ENCODE data around the gene PCDH9.

Gene PCDH9

DNA sequence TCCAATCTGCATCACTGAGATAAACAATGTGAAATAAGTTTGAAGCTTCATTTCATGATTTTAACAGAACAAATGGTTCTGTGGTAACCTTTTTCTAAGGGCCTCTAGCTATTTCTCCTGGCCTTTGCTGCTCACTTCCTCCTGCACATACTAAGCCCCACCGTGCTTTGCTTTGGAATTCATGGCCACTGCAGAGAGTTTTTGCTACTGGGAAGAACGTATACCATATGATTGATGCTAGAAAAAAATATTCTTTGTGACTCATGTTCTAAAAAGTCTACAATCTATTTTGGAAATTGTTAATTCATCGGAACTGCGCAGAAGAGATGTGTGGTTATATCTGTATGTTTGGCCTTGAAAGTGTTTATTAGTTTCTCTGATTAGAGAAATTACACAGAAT lies 747.3 kb downstream of the PCDH9 start:
- no peak overlapping the region for H2AFZ ChIP-seq (ENCODE audit: low read length)
- no peak overlapping the region for H3K4me2 ChIP-seq (ENCODE audit: low read depth, low read length, poor library complexity, severe bottlenecking)
- H4K20me1 ChIP-seq (ENCODE audit: insufficient read depth, low read length, poor library complexity, severe bottlenecking), result no peaks in the 10 kb centered on the region
- no peaks in the 10 kb centered on the region for H3K79me2 ChIP-seq (ENCODE audit: insufficient read depth, low read length)
- no peak overlapping the region for H3K9ac ChIP-seq (ENCODE audit: low read depth, low read length, poor library complexity, severe bottlenecking)
- H3F3A ChIP-seq (ENCODE audit: low read depth), result no peaks in the 10 kb centered on the region
- no peak overlapping the region for H3K4me3 ChIP-seq (ENCODE audit: low read length, poor library complexity, severe bottlenecking)
- no peaks in the 10 kb centered on the region for H3K27me3 ChIP-seq (ENCODE audit: insufficient read depth, low read length, poor library complexity, severe bottlenecking)
- 0 out of 2 replicates have a peak, but pooled peaks cover 3% of the 10 kb centered on the region for H3K9me2 ChIP-seq (replicated peaks; ENCODE audit: low read depth, low read length)
- TF ChIP-seq, protein P1, sequence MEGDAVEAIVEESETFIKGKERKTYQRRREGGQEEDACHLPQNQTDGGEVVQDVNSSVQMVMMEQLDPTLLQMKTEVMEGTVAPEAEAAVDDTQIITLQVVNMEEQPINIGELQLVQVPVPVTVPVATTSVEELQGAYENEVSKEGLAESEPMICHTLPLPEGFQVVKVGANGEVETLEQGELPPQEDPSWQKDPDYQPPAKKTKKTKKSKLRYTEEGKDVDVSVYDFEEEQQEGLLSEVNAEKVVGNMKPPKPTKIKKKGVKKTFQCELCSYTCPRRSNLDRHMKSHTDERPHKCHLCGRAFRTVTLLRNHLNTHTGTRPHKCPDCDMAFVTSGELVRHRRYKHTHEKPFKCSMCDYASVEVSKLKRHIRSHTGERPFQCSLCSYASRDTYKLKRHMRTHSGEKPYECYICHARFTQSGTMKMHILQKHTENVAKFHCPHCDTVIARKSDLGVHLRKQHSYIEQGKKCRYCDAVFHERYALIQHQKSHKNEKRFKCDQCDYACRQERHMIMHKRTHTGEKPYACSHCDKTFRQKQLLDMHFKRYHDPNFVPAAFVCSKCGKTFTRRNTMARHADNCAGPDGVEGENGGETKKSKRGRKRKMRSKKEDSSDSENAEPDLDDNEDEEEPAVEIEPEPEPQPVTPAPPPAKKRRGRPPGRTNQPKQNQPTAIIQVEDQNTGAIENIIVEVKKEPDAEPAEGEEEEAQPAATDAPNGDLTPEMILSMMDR (conservative IDR thresholded peaks at IDR 0.05; ENCODE audit: low read length), result no peak
- TF ChIP-seq EZH2phosphoT487 (IDR thresholded peaks at IDR 0.05; ENCODE audit: borderline replicate concordance), result no peak
- no peaks in the 10 kb centered on the region for H3K9me3 ChIP-seq (ENCODE audit: insufficient read depth, low read depth, low read length)
- H3K36me3 ChIP-seq (ENCODE audit: insufficient read depth, low read length), result no peaks in the 10 kb centered on the region
- H3K4me1 ChIP-seq (ENCODE audit: insufficient read depth, low read length, poor library complexity, severe bottlenecking), result no peaks in the 10 kb centered on the region

DNA sequence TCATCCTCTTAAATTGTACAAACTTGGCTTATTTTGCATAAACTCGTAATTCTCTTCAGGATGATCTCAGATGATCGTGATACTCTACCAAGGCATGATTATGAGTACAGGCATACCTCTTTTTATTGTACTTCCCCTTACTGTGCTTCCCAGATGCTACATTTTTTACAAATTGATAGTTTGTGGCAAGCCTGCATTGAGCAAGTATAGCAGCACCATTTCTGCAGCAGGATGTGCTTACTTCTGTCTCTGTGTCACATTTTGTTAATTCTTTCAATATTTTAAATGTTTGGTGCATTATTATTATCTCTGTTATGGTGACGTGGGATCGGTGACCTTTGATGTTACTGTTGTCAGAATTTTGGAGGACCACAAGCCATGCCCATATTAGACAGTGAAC lies 752.3 kb downstream of the PCDH9 start:
- H2AFZ ChIP-seq (ENCODE audit: low read length), result no peak overlapping the region

DNA sequence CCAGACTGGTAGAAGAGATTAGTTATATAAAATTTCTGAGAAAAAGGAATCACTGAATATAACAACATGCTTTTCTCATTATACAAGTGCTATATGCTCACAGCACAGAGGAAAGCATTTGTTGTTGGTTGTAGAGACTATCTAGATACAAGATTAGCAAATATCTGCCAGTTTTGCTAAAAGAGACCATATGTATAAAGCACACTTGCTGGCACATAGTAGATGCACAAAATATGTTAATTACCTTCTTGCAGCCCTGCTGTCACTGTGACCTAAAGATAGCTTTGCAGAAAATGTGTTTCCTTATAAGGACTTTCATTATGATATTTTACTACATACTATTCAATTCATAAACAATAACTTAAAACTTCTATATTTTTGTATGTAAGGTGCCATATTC lies 755.1 kb downstream of the PCDH9 start:
- Histone ChIP-seq H3K9me2 (replicated peaks; ENCODE audit: low read depth, low read length) (no peaks in the 10 kb centered on the region), H3K4me1 (ENCODE audit: insufficient read depth, low read length, poor library complexity, severe bottlenecking) (no peaks in the 10 kb centered on the region), H3K4me3 (ENCODE audit: low read length, poor library complexity, severe bottlenecking) (no peak overlapping the region), H3K36me3 (ENCODE audit: insufficient read depth, low read length) (no peaks in the 10 kb centered on the region), H3K79me2 (ENCODE audit: insufficient read depth, low read length) (no peaks in the 10 kb centered on the region), H2AFZ (ENCODE audit: low read length) (no peak overlapping the region), H3K9ac (ENCODE audit: low read depth, low read length, poor library complexity, severe bottlenecking) (no peak overlapping the region), H3F3A (ENCODE audit: low read depth) (no peaks in the 10 kb centered on the region), H4K20me1 (ENCODE audit: insufficient read depth, low read length, poor library complexity, severe bottlenecking) (no peaks in the 10 kb centered on the region), H3K4me2 (ENCODE audit: low read depth, low read length, poor library complexity, severe bottlenecking) (no peak overlapping the region), H3K9me3 (ENCODE audit: insufficient read depth, low read depth, low read length) (no peaks in the 10 kb centered on the region), H3K27me3 (ENCODE audit: insufficient read depth, low read length, poor library complexity, severe bottlenecking) (no peaks in the 10 kb centered on the region)
- TF ChIP-seq, protein P1 (conservative IDR thresholded peaks at IDR 0.05; ENCODE audit: low read length), result no peak
- no peak for TF ChIP-seq EZH2phosphoT487 (IDR thresholded peaks at IDR 0.05; ENCODE audit: borderline replicate concordance)

More for the DNA sequence above, 752.3 kb downstream of the PCDH9 start:
- H3K27me3 ChIP-seq (ENCODE audit: insufficient read depth, low read length, poor library complexity, severe bottlenecking), result no peaks in the 10 kb centered on the region
- H3F3A ChIP-seq (ENCODE audit: low read depth), result no peaks in the 10 kb centered on the region
- no peak overlapping the region for H3K4me3 ChIP-seq (ENCODE audit: low read length, poor library complexity, severe bottlenecking)
- H3K9ac ChIP-seq (ENCODE audit: low read depth, low read length, poor library complexity, severe bottlenecking), result no peak overlapping the region
- no peak for TF ChIP-seq EZH2phosphoT487 (IDR thresholded peaks at IDR 0.05; ENCODE audit: borderline replicate concordance)
- TF ChIP-seq, protein P1 (conservative IDR thresholded peaks at IDR 0.05; ENCODE audit: low read length), result no peak
- H4K20me1 ChIP-seq (ENCODE audit: insufficient read depth, low read length, poor library complexity, severe bottlenecking), result no peaks in the 10 kb centered on the region
- H3K9me2 ChIP-seq (replicated peaks; ENCODE audit: low read depth, low read length), result no peaks in the 10 kb centered on the region
- no peaks in the 10 kb centered on the region for H3K4me1 ChIP-seq (ENCODE audit: insufficient read depth, low read length, poor library complexity, severe bottlenecking)
- no peaks in the 10 kb centered on the region for H3K9me3 ChIP-seq (ENCODE audit: insufficient read depth, low read depth, low read length)
- H3K79me2 ChIP-seq (ENCODE audit: insufficient read depth, low read length), result no peaks in the 10 kb centered on the region
- no peak overlapping the region for H3K4me2 ChIP-seq (ENCODE audit: low read depth, low read length, poor library complexity, severe bottlenecking)
- no peaks in the 10 kb centered on the region for H3K36me3 ChIP-seq (ENCODE audit: insufficient read depth, low read length)

All from Loucy (cell line).